Loucy (cell line): ENCODE measurements around the gene SLC44A4.

ENCODE experiments used
- EZH2phosphoT487 ChIP-seq: fragments of 200-600 bp; IDR thresholded peaks from 2 replicates; pipeline ENCODE4 v1.6.1; 2018; ENCODE audit warnings: antibody characterized with exemption, mild to moderate bottlenecking, moderate library complexity, borderline replicate concordance
- TF ChIP-seq, protein P1 (sequence below): fragments of 200-600 bp; sonication (generic); conservative IDR thresholded peaks from 2 replicates; pipeline ENCODE4 v1.5.1; 2014; ENCODE audit warnings: mild to moderate bottlenecking, antibody characterized with exemption, low read length

DNA sequence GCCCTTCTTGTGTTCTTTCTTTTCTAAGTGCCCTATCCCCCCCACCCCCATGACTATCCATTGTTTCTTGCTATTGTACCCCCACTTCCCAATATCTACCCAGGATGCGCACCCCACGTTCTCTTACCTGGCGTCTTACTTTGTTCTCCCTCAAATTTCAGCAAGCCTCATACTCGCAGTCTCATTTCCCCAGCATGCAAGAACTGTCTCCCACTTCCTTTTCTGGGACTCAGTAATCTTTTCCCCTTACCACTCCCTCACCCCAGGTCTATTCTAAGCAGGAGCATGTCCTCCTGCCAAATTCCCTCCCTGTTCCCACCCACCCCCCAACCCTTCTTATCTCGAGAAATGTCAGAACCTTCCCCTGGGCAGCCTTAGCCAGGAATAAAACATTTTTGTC is 20.4 kb upstream of the SLC44A4 start:
- TF ChIP-seq, protein P1, sequence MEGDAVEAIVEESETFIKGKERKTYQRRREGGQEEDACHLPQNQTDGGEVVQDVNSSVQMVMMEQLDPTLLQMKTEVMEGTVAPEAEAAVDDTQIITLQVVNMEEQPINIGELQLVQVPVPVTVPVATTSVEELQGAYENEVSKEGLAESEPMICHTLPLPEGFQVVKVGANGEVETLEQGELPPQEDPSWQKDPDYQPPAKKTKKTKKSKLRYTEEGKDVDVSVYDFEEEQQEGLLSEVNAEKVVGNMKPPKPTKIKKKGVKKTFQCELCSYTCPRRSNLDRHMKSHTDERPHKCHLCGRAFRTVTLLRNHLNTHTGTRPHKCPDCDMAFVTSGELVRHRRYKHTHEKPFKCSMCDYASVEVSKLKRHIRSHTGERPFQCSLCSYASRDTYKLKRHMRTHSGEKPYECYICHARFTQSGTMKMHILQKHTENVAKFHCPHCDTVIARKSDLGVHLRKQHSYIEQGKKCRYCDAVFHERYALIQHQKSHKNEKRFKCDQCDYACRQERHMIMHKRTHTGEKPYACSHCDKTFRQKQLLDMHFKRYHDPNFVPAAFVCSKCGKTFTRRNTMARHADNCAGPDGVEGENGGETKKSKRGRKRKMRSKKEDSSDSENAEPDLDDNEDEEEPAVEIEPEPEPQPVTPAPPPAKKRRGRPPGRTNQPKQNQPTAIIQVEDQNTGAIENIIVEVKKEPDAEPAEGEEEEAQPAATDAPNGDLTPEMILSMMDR: no peak
- no peak for TF ChIP-seq EZH2phosphoT487
